D721Med (cell line): ENCODE data around the gene ZNF799.
"Not testable (repeated sequence)": the region's sequence is repeated elsewhere in the genome, so short reads cannot be mapped to it uniquely, and the experiment has no call there.

Source experiments
- DNase-seq: peaks from one replicate; pipeline ENCODE4 v3.0.0; 2011; ENCODE audit warnings: low spot score; ENCODE audit not compliant: insufficient read length
- FAIRE-seq: peaks from 2 replicates; lab custom pipeline; 2011; peaks lifted over from hg19 to GRCh38; lab: Jason Lieb, UNC
- TF ChIP-seq, protein P1 (sequence below): IDR thresholded peaks from 2 replicates; pipeline ENCODE4 v1.5.1; 2012; ENCODE audit warnings: mild to moderate bottlenecking, control low read depth; ENCODE audit not compliant: insufficient read depth; ENCODE audit errors: missing control alignments

ZNF799 gene

DNA sequence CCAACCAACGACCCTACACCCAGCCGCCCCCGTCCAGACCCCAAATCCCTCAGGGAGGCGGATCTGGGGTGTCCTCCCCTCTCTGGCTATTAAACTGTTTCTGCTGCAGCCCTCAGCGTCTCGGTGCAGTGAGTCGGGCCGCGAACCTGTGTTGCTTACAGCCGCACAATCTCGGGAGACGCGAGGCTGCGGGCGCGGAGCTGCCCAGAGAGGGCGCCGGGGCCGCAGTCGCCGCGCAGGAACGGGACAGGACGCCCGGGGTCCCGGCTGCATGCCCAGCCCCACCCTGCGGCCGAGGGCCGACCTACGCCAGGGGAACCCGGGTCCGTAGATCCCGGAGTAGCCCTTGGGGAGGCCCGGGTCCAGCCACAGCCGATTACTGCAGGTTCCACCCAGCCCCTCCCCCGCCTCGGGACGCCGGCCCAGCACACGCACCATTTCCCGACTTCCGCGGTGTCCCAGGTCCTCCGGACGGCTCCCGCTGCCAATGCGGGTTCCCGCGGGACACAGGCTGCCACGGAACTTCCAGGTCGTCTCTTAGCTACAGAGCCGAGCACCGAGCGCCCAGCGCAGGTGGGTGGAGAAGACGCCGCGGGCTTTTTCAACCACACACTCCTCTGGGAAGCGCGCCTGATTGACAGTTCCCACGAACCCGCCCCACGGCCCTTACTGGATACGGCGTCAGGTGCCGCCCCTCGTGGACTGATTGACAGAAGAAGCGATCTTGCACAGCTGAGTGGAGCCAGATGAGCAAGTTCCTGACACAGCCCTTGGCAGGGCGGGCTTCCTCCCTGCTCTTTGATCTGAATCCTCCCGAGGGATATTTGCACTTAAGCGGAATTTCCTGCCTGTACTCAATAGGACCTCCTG lies at the start of gene ZNF799:
Gene ZNF799, minus strand, starts transcription at position 639 of the 870 bp plus-strand sequence. Its CDS starts 201 bp downstream, at position 438.
- TF ChIP-seq, protein P1, sequence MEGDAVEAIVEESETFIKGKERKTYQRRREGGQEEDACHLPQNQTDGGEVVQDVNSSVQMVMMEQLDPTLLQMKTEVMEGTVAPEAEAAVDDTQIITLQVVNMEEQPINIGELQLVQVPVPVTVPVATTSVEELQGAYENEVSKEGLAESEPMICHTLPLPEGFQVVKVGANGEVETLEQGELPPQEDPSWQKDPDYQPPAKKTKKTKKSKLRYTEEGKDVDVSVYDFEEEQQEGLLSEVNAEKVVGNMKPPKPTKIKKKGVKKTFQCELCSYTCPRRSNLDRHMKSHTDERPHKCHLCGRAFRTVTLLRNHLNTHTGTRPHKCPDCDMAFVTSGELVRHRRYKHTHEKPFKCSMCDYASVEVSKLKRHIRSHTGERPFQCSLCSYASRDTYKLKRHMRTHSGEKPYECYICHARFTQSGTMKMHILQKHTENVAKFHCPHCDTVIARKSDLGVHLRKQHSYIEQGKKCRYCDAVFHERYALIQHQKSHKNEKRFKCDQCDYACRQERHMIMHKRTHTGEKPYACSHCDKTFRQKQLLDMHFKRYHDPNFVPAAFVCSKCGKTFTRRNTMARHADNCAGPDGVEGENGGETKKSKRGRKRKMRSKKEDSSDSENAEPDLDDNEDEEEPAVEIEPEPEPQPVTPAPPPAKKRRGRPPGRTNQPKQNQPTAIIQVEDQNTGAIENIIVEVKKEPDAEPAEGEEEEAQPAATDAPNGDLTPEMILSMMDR, result no peak
- peak; percentile 46 for DNase-seq
- FAIRE-seq, result no peak

DNA sequence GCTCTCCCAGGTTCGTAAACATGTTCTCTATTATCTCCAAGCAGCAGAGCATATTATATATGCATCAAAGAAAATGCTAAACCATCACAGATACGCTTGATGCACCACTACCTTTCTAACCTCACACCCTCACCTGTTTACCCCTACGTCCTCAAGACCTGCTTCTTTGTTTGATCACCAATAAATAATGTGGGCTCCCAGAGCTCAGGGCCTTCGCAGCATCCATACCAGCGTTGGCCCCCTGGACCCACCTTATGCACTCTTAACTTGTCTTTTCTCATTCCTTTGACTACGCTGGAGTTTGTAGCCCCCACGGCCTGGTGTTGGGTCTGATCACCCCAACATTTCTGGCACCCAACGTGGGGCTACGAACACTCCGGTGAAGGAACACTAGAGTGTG lies 49.8 kb upstream of the ZNF799 start:
- TF ChIP-seq, protein P1, result no peak
- FAIRE-seq, result no peak

DNA sequence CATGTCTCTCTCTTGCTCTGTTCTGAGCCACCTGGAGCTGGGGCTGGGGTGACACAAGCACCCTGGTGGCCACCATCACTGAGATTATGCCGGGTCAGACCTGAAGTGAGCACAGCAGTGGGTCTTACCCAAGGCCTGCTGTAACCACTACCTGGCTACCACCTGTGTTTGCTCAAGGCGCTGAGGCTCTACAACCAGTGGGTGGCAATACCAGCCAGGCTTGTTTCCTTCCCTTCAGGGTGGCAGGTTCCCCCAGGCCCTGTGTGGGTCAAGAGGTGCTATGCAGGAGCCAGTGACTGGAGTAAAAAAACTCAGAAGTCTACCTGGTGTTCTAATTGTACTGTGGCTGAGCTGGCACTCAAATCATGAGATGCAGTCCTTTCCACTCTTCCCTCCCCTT lies 47.7 kb upstream of the ZNF799 start:
- no peak for FAIRE-seq
- TF ChIP-seq, protein P1, result no peak
- no peak for DNase-seq

More for the DNA sequence above, 49.8 kb upstream of the ZNF799 start:
- no peak for DNase-seq

DNA sequence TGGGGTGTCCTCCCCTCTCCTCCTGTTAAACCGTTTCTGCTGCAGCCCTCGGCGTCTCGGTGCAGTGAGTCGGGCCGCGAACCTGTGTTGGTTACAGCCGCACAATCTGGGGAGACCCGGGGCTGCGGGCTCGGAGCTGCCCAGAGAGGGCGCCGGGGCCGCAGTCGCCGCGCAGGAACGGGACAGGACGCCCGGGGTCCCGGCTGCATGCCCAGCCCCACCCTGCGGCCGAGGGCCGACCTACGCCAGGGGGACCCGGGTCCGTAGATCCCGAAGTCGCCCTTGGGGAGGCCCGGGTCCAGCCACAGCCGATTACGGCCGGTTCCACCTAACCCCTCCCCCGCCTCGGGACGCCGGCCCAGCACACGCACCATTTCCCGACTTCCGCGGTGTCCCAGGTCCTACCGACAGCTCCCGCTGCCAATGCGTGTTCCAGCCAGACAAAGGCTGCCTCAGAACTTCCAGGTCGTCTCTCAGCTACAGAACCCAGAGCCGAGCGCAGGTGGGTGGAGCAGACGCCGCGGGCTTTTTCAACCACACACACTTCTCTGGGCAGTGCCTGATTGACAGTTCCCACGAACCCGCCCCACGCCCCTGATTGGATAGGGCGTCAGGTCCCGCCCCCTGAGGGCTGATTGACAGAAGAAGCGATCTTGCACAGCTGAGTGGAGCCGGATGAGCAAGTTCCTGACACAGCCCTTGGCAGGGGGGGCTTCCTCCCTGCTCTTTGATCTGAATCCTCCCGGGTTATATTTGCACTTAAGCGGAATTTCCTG lies 39.7 kb upstream of the ZNF799 start, which contains the start of gene ZNF443:
Gene ZNF443, minus strand, starts transcription at position 481 of the 776 bp plus-strand sequence. Its CDS starts 107 bp downstream, at position 374.
- FAIRE-seq (no peak), DNase-seq (peak; percentile 62)
- TF ChIP-seq, protein P1, result no peak

DNA sequence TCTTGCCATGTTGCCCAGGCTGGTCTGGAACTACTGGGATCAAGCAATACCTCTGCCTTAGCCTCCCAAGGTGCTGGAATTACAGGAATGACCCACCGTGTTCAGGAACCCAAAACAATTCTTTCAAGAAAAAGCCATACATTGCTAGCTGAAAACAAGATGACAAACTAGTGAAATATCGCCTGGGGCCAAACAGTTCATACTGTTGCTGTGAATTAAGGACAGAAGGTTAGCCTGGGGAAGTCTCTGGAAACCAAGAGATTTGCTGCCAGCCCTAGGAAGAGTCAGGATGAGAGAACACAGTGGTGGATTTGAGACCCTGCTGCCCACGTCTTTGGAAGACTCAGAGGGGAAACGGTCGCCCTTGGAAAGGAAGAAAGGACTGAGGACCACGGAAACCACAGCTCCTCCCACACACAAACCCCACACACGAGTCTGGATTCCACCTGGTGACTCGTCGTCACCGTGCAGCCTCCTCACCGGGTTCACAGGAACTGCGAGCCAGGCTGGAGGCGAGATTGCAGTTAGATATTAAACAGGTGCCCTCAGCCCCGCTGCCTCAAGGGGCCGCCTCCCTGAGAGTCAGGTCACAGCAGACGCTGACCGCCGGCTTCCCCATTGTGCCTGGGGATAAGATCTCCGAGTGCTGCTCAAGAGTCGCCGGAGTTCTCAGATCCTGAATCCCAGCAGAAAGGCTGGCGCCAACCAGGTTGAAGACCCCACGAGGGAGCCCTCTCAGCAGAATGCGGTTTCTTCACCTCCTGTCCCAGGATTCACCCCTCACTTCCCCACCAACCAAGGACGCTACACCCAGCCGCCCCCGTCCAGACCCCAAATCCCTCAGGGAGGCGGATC lies 38.8 kb upstream of the ZNF799 start:
- not testable (repeated sequence) for FAIRE-seq, DNase-seq

DNA sequence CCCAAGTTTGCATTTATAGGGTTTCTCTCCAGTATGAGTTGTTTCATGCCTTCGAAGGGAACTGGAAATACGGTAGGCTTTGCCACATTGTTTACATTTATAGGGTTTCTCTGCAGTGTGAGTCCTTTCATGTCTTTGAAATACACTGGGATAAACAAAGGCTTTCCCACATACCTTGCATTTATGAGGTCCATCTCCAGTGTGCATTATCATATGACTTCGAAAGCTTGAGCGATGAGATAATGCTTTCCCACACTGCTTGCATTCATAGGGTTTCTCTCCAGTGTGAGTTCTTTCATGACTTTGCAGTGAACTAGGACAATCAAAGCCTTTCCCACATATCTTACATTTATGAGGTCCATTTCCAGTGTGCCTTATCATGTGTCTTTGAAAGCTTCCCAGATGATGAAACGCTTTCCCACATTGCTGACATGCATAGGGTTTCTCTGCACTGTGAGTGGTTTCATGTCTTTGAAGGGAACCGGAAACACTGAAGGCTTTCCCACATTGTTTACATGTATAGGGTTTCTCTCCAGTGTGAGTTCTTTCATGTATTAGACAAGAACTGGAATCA lies 29.7 kb upstream of the ZNF799 start:
- DNase-seq, FAIRE-seq: not testable (repeated sequence)

DNA sequence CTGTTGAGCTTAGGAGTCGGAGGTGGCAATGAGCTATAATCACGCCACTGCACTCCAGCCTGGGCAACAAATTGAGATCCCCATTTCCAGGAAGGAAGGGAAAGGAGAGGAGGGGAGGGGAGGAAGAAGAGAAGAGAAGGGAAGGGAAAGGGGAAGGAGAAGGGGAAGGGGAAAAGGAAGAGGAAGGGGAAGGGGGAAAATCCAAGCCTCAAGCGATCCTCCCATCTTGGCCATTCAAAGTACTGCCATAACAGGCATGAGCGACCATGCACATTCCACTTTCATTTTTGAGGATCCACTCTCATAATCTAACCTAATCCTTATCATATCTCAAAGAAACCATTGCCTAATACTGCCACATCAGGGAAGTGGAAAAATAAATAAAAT lies 24.8 kb upstream of the ZNF799 start:
- FAIRE-seq (no peak), DNase-seq (no peak)
- TF ChIP-seq, protein P1, result no peak
